Measurements from ENCODE around the gene DSN1.

DNA sequence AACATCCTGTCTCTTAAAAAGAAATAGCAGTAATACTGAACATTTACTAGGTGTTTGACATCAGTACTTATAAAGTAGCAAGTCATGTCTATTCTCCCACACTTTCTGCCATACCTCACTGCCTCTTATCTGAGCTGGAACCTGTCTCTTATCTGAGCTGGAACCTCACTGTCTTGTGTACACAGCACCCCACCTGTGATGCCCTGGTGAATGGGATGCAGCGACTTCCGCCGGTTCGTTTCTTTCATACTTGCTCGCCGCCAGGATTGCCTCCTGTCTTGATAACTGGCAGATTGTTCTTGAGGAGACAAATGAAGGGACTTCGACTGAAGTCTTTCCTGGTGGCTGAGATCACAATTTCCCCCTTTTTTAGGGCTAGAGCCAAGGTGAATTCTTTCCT lies 2.9 kb downstream of the DSN1 start:
- TF ChIP-seq, protein P1, sequence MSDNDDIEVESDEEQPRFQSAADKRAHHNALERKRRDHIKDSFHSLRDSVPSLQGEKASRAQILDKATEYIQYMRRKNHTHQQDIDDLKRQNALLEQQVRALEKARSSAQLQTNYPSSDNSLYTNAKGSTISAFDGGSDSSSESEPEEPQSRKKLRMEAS (IDR thresholded peaks at IDR 0.05) = no peak
- TF ChIP-seq, protein P2, sequence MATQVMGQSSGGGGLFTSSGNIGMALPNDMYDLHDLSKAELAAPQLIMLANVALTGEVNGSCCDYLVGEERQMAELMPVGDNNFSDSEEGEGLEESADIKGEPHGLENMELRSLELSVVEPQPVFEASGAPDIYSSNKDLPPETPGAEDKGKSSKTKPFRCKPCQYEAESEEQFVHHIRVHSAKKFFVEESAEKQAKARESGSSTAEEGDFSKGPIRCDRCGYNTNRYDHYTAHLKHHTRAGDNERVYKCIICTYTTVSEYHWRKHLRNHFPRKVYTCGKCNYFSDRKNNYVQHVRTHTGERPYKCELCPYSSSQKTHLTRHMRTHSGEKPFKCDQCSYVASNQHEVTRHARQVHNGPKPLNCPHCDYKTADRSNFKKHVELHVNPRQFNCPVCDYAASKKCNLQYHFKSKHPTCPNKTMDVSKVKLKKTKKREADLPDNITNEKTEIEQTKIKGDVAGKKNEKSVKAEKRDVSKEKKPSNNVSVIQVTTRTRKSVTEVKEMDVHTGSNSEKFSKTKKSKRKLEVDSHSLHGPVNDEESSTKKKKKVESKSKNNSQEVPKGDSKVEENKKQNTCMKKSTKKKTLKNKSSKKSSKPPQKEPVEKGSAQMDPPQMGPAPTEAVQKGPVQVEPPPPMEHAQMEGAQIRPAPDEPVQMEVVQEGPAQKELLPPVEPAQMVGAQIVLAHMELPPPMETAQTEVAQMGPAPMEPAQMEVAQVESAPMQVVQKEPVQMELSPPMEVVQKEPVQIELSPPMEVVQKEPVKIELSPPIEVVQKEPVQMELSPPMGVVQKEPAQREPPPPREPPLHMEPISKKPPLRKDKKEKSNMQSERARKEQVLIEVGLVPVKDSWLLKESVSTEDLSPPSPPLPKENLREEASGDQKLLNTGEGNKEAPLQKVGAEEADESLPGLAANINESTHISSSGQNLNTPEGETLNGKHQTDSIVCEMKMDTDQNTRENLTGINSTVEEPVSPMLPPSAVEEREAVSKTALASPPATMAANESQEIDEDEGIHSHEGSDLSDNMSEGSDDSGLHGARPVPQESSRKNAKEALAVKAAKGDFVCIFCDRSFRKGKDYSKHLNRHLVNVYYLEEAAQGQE (IDR thresholded peaks at IDR 0.05; ENCODE audit: low read depth) = no peak
- no peak for TF ChIP-seq YY1 (IDR thresholded peaks at IDR 0.05; ENCODE audit: extremely low read depth, insufficient replicate concordance, low read depth, low read length)
